Forelimb muscle (tissue), 1 donor: ENCODE results near the gene DIPK1C. TPM values are rescaled to one million over a fixed set of nuclear protein-coding genes. Genes with fewer than 3 reads are reported as not detected.
"Not testable (repeated sequence)": the region's sequence is repeated elsewhere in the genome, so short reads cannot be mapped to it uniquely, and the experiment has no call there.

Experiments used
- DNase-seq: peaks from one replicate; pipeline ENCODE4 v3.0.0-alpha.2; 2013; ENCODE audit warnings: low read depth
- polyA plus RNA-seq: library from polyadenylated mRNA; unstranded; fragments of 120-200 nt; gene quantifications from one replicate; pipeline ENCODE4 v1.2.1, GENCODE V29; 2013; ENCODE audit not compliant: insufficient read length

The DIPK1C gene
- 12.8 TPM for polyA plus RNA-seq

GRCh38 chr18:74457043-74457724 is at the start of gene DIPK1C:
DIPK1C (minus strand) TSS chr18:74457308; CDS start chr18:74457259, 49 bp downstream.
- DNase-seq = no peak

DNA sequence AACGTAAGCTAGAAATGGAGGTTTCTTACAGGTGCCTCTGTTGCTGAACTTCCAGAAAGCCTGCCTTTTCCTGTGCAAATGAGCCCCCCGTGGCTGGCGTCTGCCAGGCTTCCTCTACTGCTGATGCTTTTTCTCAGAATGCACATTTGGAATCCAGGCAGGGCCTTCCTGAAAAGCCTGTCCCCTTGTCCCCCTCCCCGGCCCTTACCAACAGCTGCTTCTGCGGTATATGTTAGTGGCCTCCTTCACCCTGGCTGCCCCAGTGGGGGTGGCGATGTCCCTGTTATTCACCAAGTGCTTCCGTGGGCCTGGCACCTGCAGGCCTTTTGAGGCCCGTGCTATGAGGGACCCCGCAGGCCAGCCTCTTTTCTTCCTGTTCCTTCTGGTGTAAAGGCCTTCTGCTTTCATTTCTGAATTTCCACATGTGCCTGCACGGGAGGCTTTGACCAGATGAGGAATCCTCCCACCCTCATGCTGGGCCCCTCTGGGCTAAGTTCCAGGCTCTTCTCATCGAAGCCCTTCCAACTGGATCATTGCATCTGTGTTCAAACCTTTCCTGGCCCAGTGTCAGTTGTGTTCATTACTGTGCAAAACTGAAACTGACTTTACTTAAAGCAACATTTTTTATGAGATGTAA is 49.5 kb upstream of the DIPK1C start:
- peak; percentile 96 for DNase-seq

GRCh38 chr18:74505776-74506175 is 48.7 kb upstream of the DIPK1C start:
- no peak for DNase-seq

DNA sequence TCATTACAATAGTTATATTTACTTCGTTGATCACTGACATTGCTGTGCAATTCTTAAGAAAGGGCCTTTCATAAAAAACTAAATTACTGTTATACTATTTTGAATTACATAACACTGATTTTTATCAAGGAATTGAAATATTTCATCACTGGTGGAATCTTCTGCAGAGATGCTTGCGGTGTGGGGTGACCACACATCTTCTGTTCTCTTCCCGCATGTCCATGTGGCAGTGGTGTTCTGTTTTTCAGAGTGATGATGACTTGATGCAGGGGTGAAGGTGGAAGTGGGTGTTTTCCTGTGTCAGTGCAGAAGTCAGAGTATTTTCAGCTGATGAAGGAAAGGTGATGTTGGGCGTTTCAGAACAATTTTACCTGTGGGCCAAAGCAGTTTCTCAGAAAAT is 46.0 kb upstream of the DIPK1C start:
- no peak for DNase-seq

- no peak for DNase-seq
Observed at GRCh38 chr18:74501386-74501785, 44.3 kb upstream of the DIPK1C start.

DNA sequence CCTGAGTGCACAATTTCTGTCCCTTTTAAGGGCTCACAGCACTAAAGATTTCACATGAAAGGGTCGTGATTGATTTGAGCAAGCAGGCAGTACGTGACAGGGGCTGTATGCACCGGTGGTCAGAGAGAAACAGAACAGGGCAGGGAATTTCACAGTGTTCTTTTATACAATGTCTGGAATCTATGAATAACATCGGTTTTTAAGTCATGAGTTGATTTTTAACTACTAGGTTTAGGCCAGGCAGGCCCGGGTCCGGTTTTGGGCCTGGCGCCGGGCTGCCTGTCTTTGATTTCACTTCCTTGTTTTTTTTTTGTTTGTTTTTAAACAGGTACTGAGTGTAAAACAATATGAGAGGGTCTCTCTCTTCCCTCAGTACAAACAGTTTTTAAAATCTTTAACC is 43.7 kb upstream of the DIPK1C start:
- DNase-seq = not testable (repeated sequence)

GRCh38 chr18:74500372-74500771 is 43.3 kb upstream of the DIPK1C start:
- DNase-seq = no peak

DNA sequence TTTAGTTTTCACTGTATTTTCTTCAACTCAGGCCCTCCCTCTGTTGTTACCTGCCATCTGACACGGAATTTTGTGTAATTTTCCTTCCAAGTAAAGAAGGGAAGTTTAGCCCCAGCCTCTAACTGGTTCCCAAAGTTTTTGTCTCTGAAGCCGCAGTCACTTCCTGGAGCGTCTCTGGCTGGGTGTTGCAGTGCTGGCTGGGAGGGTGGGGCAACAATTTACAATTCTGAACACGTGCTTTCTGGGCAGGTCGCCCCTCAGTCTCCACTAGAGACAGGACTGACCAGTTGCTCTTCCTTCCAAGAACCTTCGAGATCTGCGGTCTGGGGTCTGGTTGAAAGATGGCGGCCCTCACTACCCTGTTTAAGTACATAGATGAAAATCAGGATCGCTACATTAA is 42.5 kb upstream of the DIPK1C start:
- peak; percentile 77 for DNase-seq

GRCh38 chr18:74498712-74499627 is 41.9 kb upstream of the DIPK1C start:
- DNase-seq = no peak

DNA sequence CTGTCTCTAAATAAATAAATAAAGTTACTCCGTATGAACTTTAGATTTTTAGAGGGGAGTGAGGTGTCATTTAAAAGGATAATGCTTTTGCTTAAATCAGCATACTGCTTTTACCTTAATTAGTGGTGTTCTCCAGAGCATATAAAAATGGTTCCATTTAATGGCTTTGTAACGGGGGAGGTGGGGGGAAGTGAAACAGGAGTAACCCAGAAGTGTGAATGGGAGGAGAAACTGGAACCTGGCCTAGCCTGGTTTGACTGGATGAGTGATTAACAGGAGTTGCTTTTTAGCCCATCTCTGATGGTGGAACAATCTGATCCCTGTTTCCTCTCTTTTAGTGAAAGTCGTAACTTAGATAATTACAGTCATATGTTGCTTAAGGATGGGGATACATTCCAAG is 40.7 kb upstream of the DIPK1C start:
- DNase-seq = no peak

- no peak for DNase-seq
Observed at GRCh38 chr18:74497324-74497676, 40.2 kb upstream of the DIPK1C start.

- no peak for DNase-seq
Observed at GRCh38 chr18:74496508-74497323, 39.6 kb upstream of the DIPK1C start.

DNA sequence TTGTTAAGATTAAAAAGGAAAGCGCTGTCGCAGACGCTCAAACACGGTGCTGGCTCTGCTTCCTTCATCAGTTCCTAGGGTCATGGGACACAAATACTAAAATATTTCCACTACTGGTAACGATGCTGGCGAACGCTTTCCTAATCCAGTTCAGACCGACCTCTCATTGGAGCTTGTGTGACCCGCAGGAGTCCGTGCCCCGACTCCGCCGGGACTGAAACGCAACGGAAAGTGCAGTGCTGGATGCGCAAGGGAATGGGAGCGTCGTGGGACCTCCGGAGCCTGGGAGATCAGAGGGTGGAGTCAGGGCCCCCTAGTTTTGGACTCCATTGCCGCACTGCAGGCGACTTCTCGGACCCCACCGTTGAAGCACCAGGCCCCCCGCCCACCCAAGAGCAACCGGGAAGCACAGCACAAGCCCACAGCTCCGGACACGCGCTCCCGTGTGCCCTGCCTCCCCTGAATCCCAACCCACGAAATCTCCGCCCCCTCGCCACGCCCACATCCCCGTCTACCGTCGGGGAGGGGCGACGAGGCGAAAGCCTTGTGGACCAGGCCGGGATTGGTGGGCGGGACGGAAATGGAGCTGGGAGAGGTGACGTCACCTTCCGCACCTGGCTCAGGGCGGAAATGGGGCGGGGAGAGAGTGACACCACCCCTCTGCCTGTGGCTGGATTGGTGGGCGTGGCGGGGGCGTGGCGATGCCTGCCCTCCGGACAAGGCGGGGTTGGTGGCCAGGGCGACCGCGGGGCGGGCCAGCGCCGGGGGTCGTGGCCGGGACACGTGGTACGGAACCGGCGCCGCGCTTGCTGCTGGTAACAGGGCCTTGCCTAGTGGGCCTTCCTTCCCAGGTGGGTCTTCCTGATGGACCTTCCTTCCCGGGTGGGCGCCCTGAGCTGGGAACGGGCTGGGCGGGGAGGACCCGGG is 38.7 kb upstream of the DIPK1C start, which contains the start of gene CNDP2:
CNDP2 (plus strand) TSS at position 783 of the 927 bp plus-strand sequence. CDS start 3,611 bp downstream, outside the sequence.
- DNase-seq = peak; percentile 98

DNA sequence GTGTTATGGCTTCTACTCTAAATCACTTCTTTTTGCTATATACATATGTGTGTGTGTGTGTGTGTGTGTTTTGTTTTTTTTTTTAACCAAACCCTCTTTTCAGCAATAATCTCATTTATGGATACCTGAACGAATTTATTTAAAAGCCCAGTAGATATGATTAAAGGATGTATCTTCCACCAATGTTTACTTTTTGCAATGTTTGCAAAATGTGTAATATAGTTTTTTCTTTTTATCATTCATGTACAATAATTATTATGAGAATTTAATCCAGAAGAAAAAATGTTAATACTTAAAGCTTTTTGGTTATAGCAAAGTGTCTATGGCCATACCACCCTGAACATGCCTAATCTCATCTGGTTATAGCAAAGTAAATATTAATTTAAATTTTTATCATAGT is 37.4 kb upstream of the DIPK1C start:
- no peak for DNase-seq

DNA sequence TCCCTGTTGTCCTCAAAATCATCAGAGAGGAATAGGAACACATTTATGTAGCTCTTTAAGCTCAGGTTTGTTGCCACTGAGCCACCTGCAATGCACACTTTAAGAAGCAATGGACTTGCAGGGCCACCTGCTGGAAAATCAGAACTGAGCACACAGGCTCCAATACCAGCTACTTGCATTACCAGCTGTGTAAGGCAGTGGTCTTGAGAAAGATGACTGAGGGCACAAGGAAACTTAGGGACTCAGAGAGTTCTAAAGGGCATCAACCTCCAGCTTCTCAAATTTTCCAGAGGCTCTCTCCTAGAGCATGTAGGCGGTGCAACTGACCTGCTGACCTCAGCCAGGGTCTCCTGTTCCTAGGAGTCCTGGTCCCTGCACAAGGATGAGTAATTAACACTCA is 36.6 kb upstream of the DIPK1C start:
- DNase-seq = no peak

DNA sequence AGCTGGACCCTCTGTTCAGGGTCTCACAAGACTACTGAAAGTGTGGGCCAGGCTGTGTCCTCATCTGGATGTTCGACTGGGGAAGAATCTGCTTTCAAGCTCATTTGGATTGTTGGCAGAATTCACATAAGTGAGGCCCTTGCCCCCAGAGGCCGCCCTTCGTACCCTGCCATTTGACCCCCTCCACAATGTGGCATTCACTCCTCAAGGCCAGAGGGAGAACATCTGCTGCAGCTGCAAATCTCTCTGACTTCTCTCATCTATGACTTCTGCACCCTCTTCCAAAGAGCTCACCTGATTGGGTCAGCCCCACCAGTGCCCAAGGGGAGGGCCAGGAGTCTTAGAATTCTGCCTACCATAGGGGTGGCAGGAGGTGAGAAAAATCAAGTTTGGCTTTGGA is 35.2 kb upstream of the DIPK1C start:
- DNase-seq = no peak

GRCh38 chr18:74489676-74490075 is 32.6 kb upstream of the DIPK1C start:
- DNase-seq = no peak

DNA sequence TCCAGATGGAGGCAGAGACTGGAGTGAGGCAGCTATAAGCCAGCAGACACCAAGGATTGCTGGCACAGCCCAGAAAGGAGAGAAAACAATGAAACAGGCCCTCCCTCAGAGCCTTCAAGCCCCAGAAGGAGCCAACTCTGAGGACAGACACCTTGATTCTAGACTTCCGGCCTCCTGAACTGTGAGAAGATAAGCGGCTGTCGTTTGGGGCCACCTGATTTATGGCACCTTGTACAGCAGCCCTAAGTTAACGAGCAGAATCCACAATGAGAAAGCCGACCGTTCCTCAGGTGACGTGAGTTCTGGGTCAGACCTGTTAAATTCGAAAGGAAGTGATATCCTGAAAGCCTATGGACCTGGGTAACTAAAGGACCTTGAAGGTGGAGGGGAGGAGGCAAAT is 31.8 kb upstream of the DIPK1C start:
- DNase-seq = no peak

DNA sequence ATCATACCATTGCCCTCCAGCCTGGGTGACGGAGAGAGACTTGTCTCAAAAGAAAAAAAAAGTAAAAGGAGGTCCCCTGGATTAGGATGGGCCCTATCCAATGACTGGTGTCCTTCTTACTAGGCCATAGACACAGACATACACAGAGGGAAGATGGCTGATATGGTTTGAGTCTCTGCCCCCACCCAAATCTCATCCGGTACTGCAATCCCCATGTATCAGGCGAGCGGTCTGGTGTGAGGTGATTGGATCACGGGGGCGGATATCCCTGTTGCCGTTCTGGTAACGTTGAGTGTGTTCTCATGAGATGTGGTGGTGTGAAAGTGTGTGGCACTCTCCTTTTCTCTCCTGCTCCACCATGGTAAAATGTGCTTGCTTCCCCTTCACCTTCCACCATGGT is 31.2 kb upstream of the DIPK1C start:
- no peak for DNase-seq

GRCh38 chr18:74486119-74486849 is 29.2 kb upstream of the DIPK1C start:
- DNase-seq = no peak
